HS-5 (cell line): Measurements from ENCODE around the gene RGMB.
"Not testable (repeated sequence)": the region's sequence is repeated elsewhere in the genome, so short reads cannot be mapped to it uniquely, and the experiment has no call there.

Experiments
- DNase-seq: peaks from one replicate; pipeline ENCODE4 v3.0.0-alpha.2; 2012; ENCODE audit warnings: low read depth

RGMB gene

GRCh38 chr5:98773464-98774191 is at the start of gene RGMB:
Gene RGMB (plus strand): TSS chr5:98773663. CDS start chr5:98774071, 408 bp downstream.
- no peak for DNase-seq

GRCh38 chr5:98726258-98726657 is 47.2 kb upstream of the RGMB start:
- DNase-seq: no peak

DNA sequence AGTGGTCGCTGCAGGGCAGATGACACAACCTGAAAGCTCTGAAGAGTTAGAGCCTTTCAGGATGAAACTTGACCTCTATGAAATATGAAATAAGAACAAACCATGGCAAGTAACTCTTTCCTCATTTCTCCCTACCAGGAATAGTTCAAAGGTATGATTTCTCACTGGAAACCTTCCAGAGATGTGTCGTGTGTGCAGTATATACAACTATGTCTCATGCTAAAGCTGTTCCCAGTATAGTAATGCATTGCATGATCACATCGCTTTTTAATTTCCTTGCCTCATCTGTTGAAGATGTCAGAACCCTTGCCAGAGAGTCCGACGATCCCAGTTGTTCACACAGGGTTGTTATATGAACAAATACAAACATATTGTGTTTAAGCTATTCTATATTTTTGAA is 45.8 kb upstream of the RGMB start:
- no peak for DNase-seq

DNA sequence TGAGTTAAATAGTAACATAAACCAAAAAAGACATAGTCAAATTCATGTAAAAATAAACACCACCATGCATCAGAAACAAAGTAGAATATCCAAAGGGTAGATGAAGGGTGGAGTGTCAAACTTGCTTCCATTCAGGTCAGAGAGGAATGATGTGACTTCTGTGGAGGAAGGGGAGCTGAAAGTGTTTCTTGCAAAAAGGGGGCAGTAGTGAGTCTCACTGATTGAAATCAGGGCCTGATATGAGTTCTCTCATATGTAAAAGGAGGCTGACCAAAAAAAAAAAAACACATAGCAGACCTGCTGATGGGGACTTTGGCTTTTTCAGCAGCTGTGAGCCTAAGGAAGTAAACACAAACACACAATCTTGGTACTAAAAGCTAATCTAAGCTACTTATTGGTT is 38.8 kb upstream of the RGMB start:
- no peak for DNase-seq

DNA sequence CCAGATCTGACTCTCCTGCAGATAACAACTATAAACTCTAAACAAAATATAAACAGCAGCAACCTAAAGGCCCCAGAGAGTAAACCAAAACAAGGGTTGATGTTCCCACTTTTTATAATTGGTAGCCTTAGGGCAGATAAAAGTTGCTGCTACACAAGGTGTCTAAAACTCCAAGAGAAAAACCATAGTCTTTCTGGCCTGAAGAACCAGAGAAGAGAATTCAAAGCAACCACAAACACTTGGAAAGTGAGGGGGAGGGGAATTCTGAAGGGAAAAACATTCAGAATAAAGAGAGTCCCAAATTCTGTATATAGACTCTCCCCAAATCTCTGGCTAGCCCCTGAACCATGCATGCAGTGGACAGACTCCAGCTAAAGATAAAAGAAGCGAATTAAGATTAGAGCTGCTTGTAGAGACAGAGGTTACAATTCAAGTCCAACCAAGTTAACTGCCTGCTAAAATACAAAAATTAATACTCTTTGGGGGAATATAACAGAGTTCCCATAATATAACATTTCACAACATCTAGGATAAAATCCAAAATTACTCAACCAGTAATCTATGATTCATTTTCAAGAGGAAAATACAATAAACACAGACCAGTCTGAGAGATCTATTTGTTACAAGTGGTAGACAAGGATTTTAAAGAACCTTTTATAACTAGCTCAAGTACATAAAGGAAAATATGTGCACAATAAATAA is 37.5 kb upstream of the RGMB start:
- no peak for DNase-seq

GRCh38 chr5:98736753-98737152 is 36.7 kb upstream of the RGMB start:
- DNase-seq: no peak

- DNase-seq: not testable (repeated sequence)
Observed at GRCh38 chr5:98737441-98737840, 36.0 kb upstream of the RGMB start.

- not testable (repeated sequence) for DNase-seq
Observed at GRCh38 chr5:98738481-98739149, 34.8 kb upstream of the RGMB start.

- DNase-seq: no peak
Observed at GRCh38 chr5:98741926-98742325, 31.5 kb upstream of the RGMB start.

DNA sequence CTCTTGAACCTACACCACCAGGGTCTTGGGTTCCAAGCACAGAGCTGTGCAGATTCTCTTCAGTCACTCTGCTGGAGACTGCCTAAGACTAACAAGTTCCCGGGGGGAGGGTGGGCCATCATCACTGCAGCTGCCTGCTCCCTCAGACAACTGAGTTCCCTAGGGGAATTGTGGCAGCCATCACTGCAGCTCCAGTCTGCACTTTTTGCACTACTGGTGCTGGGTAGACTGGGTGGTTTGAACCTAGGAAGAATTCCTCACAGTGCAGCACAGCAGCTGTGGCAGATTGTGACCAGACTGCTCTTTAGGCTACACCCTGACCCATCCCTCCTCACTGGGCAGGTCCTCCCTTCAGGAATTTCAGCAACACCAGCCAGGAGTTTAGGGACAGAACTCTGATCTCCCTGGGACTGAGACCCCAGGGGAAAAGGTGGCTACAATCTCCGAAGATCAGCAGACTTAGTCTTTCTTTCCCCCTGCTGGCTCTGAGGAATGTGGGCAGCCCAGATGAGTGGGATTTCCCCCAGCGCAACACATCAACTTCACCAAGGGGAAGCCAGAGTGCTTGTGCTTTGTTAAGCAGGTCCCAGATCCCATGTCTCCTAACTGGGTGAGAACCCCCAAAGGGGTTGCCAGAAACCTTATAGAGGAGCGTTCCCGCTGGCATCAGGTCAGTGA is 30.9 kb upstream of the RGMB start:
- DNase-seq: no peak

- not testable (repeated sequence) for DNase-seq
Observed at GRCh38 chr5:98748259-98748658, 25.2 kb upstream of the RGMB start.

GRCh38 chr5:98749046-98749445 is 24.4 kb upstream of the RGMB start:
- DNase-seq: no peak

DNA sequence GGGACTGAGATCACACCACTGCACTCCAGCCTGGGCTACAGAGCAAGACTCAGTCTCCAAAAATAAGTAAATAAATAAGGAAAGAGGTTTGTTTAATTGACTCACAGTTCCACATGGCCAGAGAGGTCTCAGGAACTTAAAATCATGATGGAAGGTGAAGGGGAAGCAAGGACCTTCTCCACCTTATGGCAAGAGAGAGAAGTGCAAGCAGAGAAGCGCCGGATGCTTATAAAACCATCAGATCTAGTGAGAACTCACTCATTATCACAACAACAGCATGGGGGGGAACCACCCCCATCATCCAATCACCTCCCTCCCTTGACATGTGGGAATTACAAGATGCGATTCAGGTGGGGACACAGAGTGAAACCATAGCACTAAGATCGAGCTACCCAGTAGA is 22.8 kb upstream of the RGMB start:
- no peak for DNase-seq

GRCh38 chr5:98752331-98752730 is 21.1 kb upstream of the RGMB start:
- not testable (repeated sequence) for DNase-seq

- DNase-seq: not testable (repeated sequence)
Observed at GRCh38 chr5:98752801-98753200, 20.7 kb upstream of the RGMB start.

- DNase-seq: no peak
Observed at GRCh38 chr5:98753507-98753906, 20.0 kb upstream of the RGMB start.

DNA sequence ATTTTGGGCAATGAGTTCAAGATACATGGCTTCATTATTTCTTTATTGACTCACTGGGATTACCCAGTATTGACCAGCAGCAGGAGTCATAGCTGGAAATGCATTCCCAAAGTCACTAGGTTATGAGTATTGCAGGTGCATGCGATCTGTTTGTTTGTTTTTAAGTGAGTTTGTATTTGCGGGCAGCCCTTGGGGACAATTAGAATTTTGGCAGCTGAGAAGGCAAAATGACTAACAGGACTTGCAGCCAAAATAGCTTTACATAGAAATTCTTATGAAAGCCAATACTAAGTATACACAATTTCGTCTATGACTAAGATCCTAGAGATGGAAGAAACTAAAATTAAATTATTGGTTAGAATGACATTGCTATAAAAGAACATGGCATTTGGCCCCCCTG is 18.1 kb upstream of the RGMB start:
- DNase-seq: no peak

DNA sequence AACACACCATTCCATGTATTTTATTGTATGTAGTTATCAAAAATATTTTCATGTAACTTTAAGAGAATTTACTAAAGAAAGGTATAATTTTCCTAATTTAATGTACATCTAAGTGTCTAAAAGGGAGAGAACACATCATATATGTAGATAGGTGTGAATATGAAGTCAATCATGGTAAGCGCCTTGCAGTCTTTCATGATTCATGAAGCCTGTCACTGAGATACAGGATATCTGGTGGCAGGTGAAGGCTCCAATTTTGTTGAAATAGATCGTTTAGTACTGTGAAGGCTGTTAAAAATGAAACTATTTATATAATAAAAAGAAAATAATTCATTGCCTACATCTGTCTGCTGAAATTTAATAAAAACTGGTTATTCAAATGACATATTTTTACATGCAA is 15.5 kb upstream of the RGMB start:
- no peak for DNase-seq

DNA sequence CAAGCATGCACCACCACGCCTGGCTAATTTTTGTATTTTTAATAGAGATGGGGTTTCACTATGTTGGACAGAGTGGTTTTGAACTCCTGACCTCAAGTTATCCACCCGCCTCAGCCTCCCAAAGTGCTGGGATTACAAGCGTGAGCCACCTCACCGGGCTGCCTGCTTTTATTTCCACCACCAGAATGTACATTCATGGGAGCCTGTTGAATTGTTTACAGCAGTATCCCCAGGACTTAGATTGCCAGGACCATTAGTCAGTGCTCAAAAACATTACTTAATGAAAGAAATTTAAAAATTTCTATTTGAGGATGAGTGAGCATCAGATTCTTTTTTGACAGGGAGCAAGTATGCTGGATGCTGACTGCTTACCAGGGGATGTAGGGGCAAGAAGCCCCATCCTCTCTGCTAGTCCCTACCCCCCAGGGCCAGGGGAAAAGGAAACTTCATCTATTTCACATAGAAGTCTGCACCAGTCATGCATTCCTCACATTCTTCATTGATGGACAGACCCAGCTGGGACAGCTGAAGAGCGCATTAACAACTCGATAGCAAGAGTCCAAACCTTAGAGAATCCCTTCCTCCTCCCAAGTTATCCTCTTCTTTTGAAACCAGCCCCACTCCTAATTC is 10.3 kb upstream of the RGMB start:
- DNase-seq: peak; percentile 93

DNA sequence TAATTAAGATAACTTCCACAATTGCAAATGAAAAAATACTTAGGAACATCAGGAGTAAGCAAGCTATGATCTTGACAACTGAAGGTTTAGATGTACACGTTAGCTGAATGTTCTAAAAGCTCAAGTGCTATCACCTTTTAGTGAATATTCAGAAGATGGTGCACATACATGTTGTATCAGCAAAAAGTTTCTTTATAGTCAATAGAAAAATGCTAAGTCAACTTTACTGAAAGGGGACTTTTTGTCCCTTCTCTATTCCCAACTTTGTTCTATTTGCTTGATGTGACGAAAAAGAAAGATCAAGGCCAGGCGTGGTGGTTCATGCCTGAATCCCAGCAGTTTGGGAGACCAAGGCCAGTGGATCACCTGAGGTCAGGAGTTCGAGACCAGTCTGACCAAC is 7.6 kb upstream of the RGMB start:
- DNase-seq: no peak

DNA sequence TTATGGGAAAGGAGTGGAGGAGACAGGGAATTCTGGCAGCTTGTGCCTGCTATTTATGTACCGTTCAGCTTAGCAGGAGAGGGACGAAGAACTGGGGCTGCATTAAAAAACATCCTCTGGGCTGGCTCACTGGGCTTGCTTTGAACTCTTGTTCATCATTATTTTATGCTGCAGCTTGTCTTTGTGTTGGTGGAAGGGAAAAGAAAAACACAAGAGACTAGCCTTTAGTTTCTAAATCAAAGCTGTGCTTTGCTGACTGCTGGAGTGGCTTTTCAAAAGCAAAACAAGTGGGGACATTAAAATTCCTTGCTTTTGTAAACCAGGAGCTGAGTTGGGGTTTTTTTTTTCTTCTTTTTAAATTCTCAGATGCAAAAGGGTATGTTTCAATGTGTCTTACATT is 5.9 kb upstream of the RGMB start:
- no peak for DNase-seq
